ENCODE measurements around the gene RLN1.
"Not testable (repeated sequence)": the region's sequence is repeated elsewhere in the genome, so short reads cannot be mapped to it uniquely, and the experiment has no call there.

Gene RLN1

GRCh38 chr9:5321058-5321457 lies 18.6 kb downstream of the RLN1 start:
- Histone ChIP-seq H3K27ac (ENCODE audit: low read depth, low read length, severe bottlenecking) (no peak overlapping the region), H3K4me1 (ENCODE audit: control insufficient read depth, insufficient read depth, low read length, poor library complexity, severe bottlenecking) (no peaks in the 10 kb centered on the region), H3K9me3 (ENCODE audit: control insufficient read depth, low read length) (peaks cover 4% of the 10 kb centered on the region), H3K36me3 (ENCODE audit: control insufficient read depth, insufficient read depth, low read length) (no peaks in the 10 kb centered on the region), H3K4me3 (ENCODE audit: extremely low read depth, insufficient read depth, low read length, poor library complexity, severe bottlenecking) (no peak overlapping the region)
- 50 to 71% methylated on average over 1 of the region's 1 CpG for WGBS, 2 experiments (ENCODE audit: insufficient coverage in 2 of 2)

GRCh38 chr9:5316406-5316805 lies 23.3 kb downstream of the RLN1 start:
- no CpG with 5 or more reads among the region's 1 CpG for WGBS, 2 experiments (ENCODE audit: insufficient coverage in 2 of 2)
- H3K27ac ChIP-seq (ENCODE audit: low read depth, low read length, severe bottlenecking); H3K36me3 ChIP-seq (ENCODE audit: control insufficient read depth, insufficient read depth, low read length); H3K4me3 ChIP-seq (ENCODE audit: extremely low read depth, insufficient read depth, low read length, poor library complexity, severe bottlenecking); H3K4me1 ChIP-seq (ENCODE audit: control insufficient read depth, insufficient read depth, low read length, poor library complexity, severe bottlenecking): not testable (repeated sequence)
- H3K9me3 ChIP-seq (ENCODE audit: control insufficient read depth, low read length): peaks cover 13% of the 10 kb centered on the region

GRCh38 chr9:5315187-5315923 lies 24.3 kb downstream of the RLN1 start:
- H3K27ac ChIP-seq (ENCODE audit: low read depth, low read length, severe bottlenecking): no peak overlapping the region
- no peaks in the 10 kb centered on the region for H3K36me3 ChIP-seq (ENCODE audit: control insufficient read depth, insufficient read depth, low read length)
- H3K4me3 ChIP-seq (ENCODE audit: extremely low read depth, insufficient read depth, low read length, poor library complexity, severe bottlenecking): no peak overlapping the region
- peaks cover 13% of the 10 kb centered on the region for H3K9me3 ChIP-seq (ENCODE audit: control insufficient read depth, low read length)
- H3K4me1 ChIP-seq (ENCODE audit: control insufficient read depth, insufficient read depth, low read length, poor library complexity, severe bottlenecking): no peaks in the 10 kb centered on the region
- WGBS, 2 experiments (ENCODE audit: insufficient coverage in 2 of 2): 100% methylated on average over 2 of the region's 4 CpGs; no CpG with 5 or more reads in 1 of the 2 experiments

- H3K36me3 ChIP-seq (ENCODE audit: control insufficient read depth, insufficient read depth, low read length): no peaks in the 10 kb centered on the region
- H3K4me3 ChIP-seq (ENCODE audit: extremely low read depth, insufficient read depth, low read length, poor library complexity, severe bottlenecking): no peak overlapping the region
- peaks cover 4% of the 10 kb centered on the region for H3K4me1 ChIP-seq (ENCODE audit: control insufficient read depth, insufficient read depth, low read length, poor library complexity, severe bottlenecking)
- H3K27ac ChIP-seq (ENCODE audit: low read depth, low read length, severe bottlenecking): no peak overlapping the region
- H3K9me3 ChIP-seq (ENCODE audit: control insufficient read depth, low read length): peaks cover 10% of the 10 kb centered on the region
These were observed 28.8 kb downstream of the RLN1 start for GRCh38 chr9:5310851-5311250.

GRCh38 chr9:5305741-5306140 lies 33.9 kb downstream of the RLN1 start:
- no peaks in the 10 kb centered on the region for H3K9me3 ChIP-seq (ENCODE audit: control insufficient read depth, low read length)
- no peak overlapping the region for H3K27ac ChIP-seq (ENCODE audit: low read depth, low read length, severe bottlenecking)
- no peak overlapping the region for H3K4me3 ChIP-seq (ENCODE audit: extremely low read depth, insufficient read depth, low read length, poor library complexity, severe bottlenecking)
- 65 to 77% methylated on average over 2 of the region's 2 CpGs for WGBS, 2 experiments (ENCODE audit: insufficient coverage in 2 of 2)
- H3K36me3 ChIP-seq (ENCODE audit: control insufficient read depth, insufficient read depth, low read length): no peaks in the 10 kb centered on the region
- H3K4me1 ChIP-seq (ENCODE audit: control insufficient read depth, insufficient read depth, low read length, poor library complexity, severe bottlenecking): peaks cover 4% of the 10 kb centered on the region

GRCh38 chr9:5303840-5304795 lies 35.6 kb downstream of the RLN1 start, which contains the start of gene RLN2:
RLN2 (minus strand) TSS chr9:5304716; CDS start chr9:5304580, 136 bp downstream.
- H3K36me3 ChIP-seq (ENCODE audit: control insufficient read depth, insufficient read depth, low read length); H3K4me1 ChIP-seq (ENCODE audit: control insufficient read depth, insufficient read depth, low read length, poor library complexity, severe bottlenecking); H3K27ac ChIP-seq (ENCODE audit: low read depth, low read length, severe bottlenecking); H3K4me3 ChIP-seq (ENCODE audit: extremely low read depth, insufficient read depth, low read length, poor library complexity, severe bottlenecking); H3K9me3 ChIP-seq (ENCODE audit: control insufficient read depth, low read length): not testable (repeated sequence)
- WGBS, 2 experiments (ENCODE audit: insufficient coverage in 2 of 2): 79 to 89% methylated on average over 7 to 14 of the region's 50 CpGs

- H3K36me3 ChIP-seq (ENCODE audit: control insufficient read depth, insufficient read depth, low read length): no peaks in the 10 kb centered on the region
- no peaks in the 10 kb centered on the region for H3K4me1 ChIP-seq (ENCODE audit: control insufficient read depth, insufficient read depth, low read length, poor library complexity, severe bottlenecking)
- 100% methylated on average over 1 of the region's 4 CpGs; no CpG with 5 or more reads in 1 of the 2 experiments for WGBS, 2 experiments (ENCODE audit: insufficient coverage in 2 of 2)
- H3K9me3 ChIP-seq (ENCODE audit: control insufficient read depth, low read length): no peaks in the 10 kb centered on the region
- no peak overlapping the region for H3K27ac ChIP-seq (ENCODE audit: low read depth, low read length, severe bottlenecking)
- no peak overlapping the region for H3K4me3 ChIP-seq (ENCODE audit: extremely low read depth, insufficient read depth, low read length, poor library complexity, severe bottlenecking)
These were observed 38.1 kb downstream of the RLN1 start for GRCh38 chr9:5301544-5301943.

GRCh38 chr9:5292141-5292540 lies 47.5 kb downstream of the RLN1 start:
- WGBS, 2 experiments (ENCODE audit: insufficient coverage in 2 of 2): no CpG with 5 or more reads among the region's 1 CpG
- no peak overlapping the region for H3K4me3 ChIP-seq (ENCODE audit: extremely low read depth, insufficient read depth, low read length, poor library complexity, severe bottlenecking)
- no peaks in the 10 kb centered on the region for H3K36me3 ChIP-seq (ENCODE audit: control insufficient read depth, insufficient read depth, low read length)
- H3K4me1 ChIP-seq (ENCODE audit: control insufficient read depth, insufficient read depth, low read length, poor library complexity, severe bottlenecking): peaks cover 5% of the 10 kb centered on the region
- no peak overlapping the region for H3K27ac ChIP-seq (ENCODE audit: low read depth, low read length, severe bottlenecking)
- H3K9me3 ChIP-seq (ENCODE audit: control insufficient read depth, low read length): no peaks in the 10 kb centered on the region

- WGBS, 2 experiments (ENCODE audit: insufficient coverage in 2 of 2): no CpG with 5 or more reads among the region's 1 CpG
- H3K36me3 ChIP-seq (ENCODE audit: control insufficient read depth, insufficient read depth, low read length): no peaks in the 10 kb centered on the region
- H3K9me3 ChIP-seq (ENCODE audit: control insufficient read depth, low read length): no peaks in the 10 kb centered on the region
- peaks cover 2% of the 10 kb centered on the region for H3K4me1 ChIP-seq (ENCODE audit: control insufficient read depth, insufficient read depth, low read length, poor library complexity, severe bottlenecking)
- no peak overlapping the region for H3K27ac ChIP-seq (ENCODE audit: low read depth, low read length, severe bottlenecking)
- no peak overlapping the region for H3K4me3 ChIP-seq (ENCODE audit: extremely low read depth, insufficient read depth, low read length, poor library complexity, severe bottlenecking)
These were observed 51.1 kb downstream of the RLN1 start for GRCh38 chr9:5288591-5288990.

GRCh38 chr9:5286262-5286661 lies 53.4 kb downstream of the RLN1 start:
- H3K4me1 ChIP-seq (ENCODE audit: control insufficient read depth, insufficient read depth, low read length, poor library complexity, severe bottlenecking): no peaks in the 10 kb centered on the region
- H3K9me3 ChIP-seq (ENCODE audit: control insufficient read depth, low read length): no peaks in the 10 kb centered on the region
- no peak overlapping the region for H3K4me3 ChIP-seq (ENCODE audit: extremely low read depth, insufficient read depth, low read length, poor library complexity, severe bottlenecking)
- H3K36me3 ChIP-seq (ENCODE audit: control insufficient read depth, insufficient read depth, low read length): no peaks in the 10 kb centered on the region
- H3K27ac ChIP-seq (ENCODE audit: low read depth, low read length, severe bottlenecking): no peak overlapping the region

All from mesodermal cell (in vitro differentiated cells).